Myocyte (in vitro differentiated cells): Measurements from ENCODE around the gene CHCHD3. TPM values are rescaled to one million over a fixed set of nuclear protein-coding genes. Genes with fewer than 3 reads are reported as not detected.

ENCODE experiments used
- DNase-seq: peaks from one replicate; pipeline ENCODE4 v3.0.0-alpha.2; 2012; ENCODE audit warnings: low read depth
- total RNA-seq: library from RNA; depleted of rRNA; stranded (reverse); fragments of >200 nt; gene quantifications from 2 replicates; pipeline ENCODE4 v1.2.3, GENCODE V29; 2014

CHCHD3 gene
- total RNA-seq, 1 donor from 2014 or later: 133 TPM

GRCh38 chr7:132755538-132756483 lies 326.1 kb downstream of the CHCHD3 start:
- DNase-seq: peak; percentile 87

- DNase-seq: no peak
Observed at GRCh38 chr7:132752431-132752830, 329.5 kb downstream of the CHCHD3 start.

DNA sequence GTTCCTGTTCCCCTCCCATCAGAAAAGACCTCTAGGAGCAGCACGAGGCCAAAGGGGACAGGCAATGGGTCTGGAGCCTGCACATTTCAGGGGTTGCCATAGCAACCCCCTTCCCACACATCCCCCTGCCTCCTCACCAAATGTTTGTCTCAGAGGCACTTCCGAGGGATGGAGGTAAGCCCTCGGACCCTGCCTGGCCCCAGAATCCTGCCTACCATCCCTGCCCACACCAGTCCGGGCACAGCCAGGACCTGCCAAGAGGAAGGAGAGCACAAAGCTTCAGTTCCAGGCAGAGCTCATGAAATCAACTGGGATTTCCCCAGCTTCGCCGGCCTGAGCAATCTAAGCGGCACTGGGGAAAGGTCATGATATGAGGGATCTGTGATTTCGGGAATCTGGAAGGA lies 330.6 kb downstream of the CHCHD3 start:
- no peak for DNase-seq

DNA sequence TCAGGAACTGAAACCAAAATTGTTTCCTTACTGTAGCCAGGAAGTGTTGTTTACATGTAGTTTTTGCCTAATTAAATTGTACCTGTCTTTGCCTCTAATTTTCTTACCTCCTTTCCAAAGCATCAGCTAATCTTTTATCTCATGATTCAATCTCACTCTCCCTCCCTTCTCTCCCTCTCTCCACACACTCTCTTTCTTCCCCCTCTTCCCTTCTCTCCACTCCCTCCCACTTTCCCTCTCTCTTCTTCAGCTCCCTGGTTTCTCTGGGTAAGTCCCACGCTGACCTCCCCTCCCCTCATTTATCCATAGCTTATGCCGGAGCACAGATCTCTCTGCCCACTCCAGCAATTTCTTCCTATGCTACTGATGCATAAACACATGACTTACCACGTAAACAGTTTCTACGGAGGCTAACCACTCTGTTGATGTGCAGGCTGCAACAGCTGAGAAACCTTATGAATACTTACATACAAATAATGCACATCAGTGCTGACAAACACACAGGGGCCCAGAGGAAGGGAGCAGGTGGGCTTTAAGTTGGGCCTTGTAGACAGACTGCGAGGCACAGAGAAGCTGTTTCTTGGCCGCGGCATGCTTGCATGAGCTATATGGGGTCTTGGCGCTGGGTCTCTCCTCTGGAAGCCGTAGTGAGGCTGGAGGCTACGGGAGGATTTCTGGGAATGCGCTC lies 331.2 kb downstream of the CHCHD3 start:
- no peak for DNase-seq

- peak; percentile 76 for DNase-seq
Observed at GRCh38 chr7:132750096-132750495, 331.8 kb downstream of the CHCHD3 start.

DNA sequence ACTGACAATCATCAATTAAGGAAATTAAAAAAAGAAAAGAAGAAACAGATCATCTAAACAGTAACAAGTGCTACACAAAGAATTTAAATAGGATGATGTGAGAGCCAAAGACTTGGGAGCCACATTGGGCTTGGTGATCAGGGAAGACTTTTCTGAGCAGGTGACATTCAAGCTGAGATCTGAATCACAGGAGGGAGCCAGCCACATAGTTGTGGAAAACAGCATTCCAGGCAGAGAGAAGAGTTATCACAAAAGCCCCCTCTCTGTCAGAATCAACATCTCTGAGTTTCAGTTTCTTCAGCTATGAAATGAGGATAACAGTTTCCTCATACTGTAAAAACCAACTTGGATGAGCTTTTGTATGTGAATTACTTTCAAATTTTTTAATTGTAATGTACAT lies 336.4 kb downstream of the CHCHD3 start:
- DNase-seq: no peak

- no peak for DNase-seq
Observed at GRCh38 chr7:132743974-132744373, 337.9 kb downstream of the CHCHD3 start.

GRCh38 chr7:132742189-132742612 lies 339.7 kb downstream of the CHCHD3 start:
- DNase-seq: no peak

GRCh38 chr7:132740176-132740575 lies 341.7 kb downstream of the CHCHD3 start:
- DNase-seq: no peak

GRCh38 chr7:132739271-132739955 lies 342.5 kb downstream of the CHCHD3 start:
- DNase-seq: peak; percentile 96

GRCh38 chr7:132738254-132738653 lies 343.6 kb downstream of the CHCHD3 start:
- peak; percentile 51 for DNase-seq

DNA sequence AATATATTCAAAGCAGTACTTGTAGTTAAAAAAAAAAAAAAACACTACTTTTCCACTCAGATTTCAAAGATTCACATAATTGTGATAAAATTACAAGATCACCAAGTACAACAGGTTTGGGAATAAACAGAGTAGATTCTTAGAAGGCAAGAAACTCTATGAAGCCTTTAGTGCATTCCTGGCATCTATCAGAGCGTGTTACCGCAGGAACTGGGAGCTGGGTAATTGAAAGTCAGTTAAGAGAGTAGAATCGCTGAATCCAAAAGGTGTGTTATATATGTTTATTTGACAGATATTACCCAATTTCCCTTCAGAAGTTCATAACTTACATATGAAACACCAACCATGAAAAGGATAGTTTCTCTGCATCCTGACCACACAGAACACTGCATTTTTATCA lies 346.4 kb downstream of the CHCHD3 start:
- DNase-seq: no peak

Other genes starting within 250 kb of the CHCHD3 start
- gene EXOC4, start 171.0 kb upstream of the CHCHD3 start, total RNA-seq: 102 and 106 TPM in 2 replicates